ENCODE measurements around the gene NUMBL. TPM values are rescaled to one million over a fixed set of nuclear protein-coding genes. Genes with fewer than 3 reads are reported as not detected.

Gene NUMBL
- total and polyA plus RNA-seq, 5 donors from 2014 or later, result 0.17 to 10.4 (median 0.60) TPM

- no peak overlapping the region for H3K27ac ChIP-seq (ENCODE audit: insufficient read depth, low read length, poor library complexity, severe bottlenecking)
- DNase-seq (no peak), ATAC-seq (ENCODE audit: low read depth in 2 of 2) (no peak)
- Mint-ChIP-seq H3K36me3 (peaks cover 18% of the 10 kb centered on the region), H3K27me3 (no peaks in the 10 kb centered on the region), H3K27ac (no peak overlapping the region), H3K4me1 (peaks cover 0 to 5% (median 3%) of the 10 kb centered on the region in 4 donors), H3K4me3 (no peak overlapping the region), H3K9me3 (no peaks in the 10 kb centered on the region)
- no peaks in the 10 kb centered on the region for H3K9me3 ChIP-seq (ENCODE audit: control insufficient read depth in 2 of 2, low read length in 2 of 2)
- H3K27me3 ChIP-seq (ENCODE audit: control insufficient read depth, insufficient read depth, low read length), result no peaks in the 10 kb centered on the region
- H3K4me1 ChIP-seq (ENCODE audit: control insufficient read depth, insufficient read depth, low read length, poor library complexity, severe bottlenecking), result peaks cover 12% of the 10 kb centered on the region
- no peaks in the 10 kb centered on the region for H3K36me3 ChIP-seq (ENCODE audit: control insufficient read depth, insufficient read depth, low read length)
- H3K4me3 ChIP-seq (ENCODE audit: low read depth, low read length), result no peak overlapping the region
Measured at GRCh38 chr19:40687525-40688016, 2.9 kb downstream of the NUMBL start.

- no peak overlapping the region for H3K27ac ChIP-seq (ENCODE audit: insufficient read depth, low read length, poor library complexity, severe bottlenecking)
Measured at GRCh38 chr19:40686882-40687524, 3.4 kb downstream of the NUMBL start.

DNA sequence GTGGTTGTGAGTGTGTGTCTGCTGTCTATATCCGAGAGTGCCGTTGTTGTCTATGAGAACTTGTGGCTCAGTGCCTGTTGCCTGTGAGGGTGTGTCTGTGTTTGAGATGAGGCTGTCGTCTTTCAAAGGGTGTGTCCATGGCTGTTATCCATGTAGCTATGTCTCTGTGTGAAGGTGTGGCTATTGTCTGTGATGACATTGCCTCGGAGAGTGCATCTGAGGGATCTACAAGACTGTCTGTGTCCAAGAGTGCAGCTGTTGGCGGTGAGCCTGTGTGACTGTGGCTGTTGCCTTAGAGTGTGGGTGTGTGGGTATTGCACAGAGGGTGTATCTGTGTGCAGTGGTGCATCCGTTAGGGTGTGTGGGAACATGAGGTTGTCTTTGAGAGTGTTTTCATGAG lies 4.9 kb downstream of the NUMBL start:
- DNase-seq (no peak), ATAC-seq (ENCODE audit: low read depth in 2 of 2) (no peak)
- Histone ChIP-seq H3K9me3 (ENCODE audit: control insufficient read depth in 2 of 2, low read length in 2 of 2) (no peaks in the 10 kb centered on the region), H3K27ac (ENCODE audit: insufficient read depth, low read length, poor library complexity, severe bottlenecking) (no peak overlapping the region), H3K27me3 (ENCODE audit: control insufficient read depth, insufficient read depth, low read length) (no peaks in the 10 kb centered on the region), H3K36me3 (ENCODE audit: control insufficient read depth, insufficient read depth, low read length) (no peaks in the 10 kb centered on the region), H3K4me3 (ENCODE audit: low read depth, low read length) (no peak overlapping the region), H3K4me1 (ENCODE audit: control insufficient read depth, insufficient read depth, low read length, poor library complexity, severe bottlenecking) (peaks cover 5% of the 10 kb centered on the region)
- H3K4me3 Mint-ChIP-seq, result no peak overlapping the region
- H3K27me3 Mint-ChIP-seq, result no peaks in the 10 kb centered on the region
- H3K4me1 Mint-ChIP-seq, result peaks cover 0 to under 1% (median 0%) of the 10 kb centered on the region in 4 donors
- H3K9me3 Mint-ChIP-seq, result no peaks in the 10 kb centered on the region
- peaks cover 26% of the 10 kb centered on the region for H3K36me3 Mint-ChIP-seq
- no peak overlapping the region for H3K27ac Mint-ChIP-seq

More at GRCh38 chr19:40686882-40687524, 3.4 kb downstream of the NUMBL start:
- Histone ChIP-seq H3K4me1 (ENCODE audit: control insufficient read depth, insufficient read depth, low read length, poor library complexity, severe bottlenecking) (peaks cover 12% of the 10 kb centered on the region), H3K9me3 (ENCODE audit: control insufficient read depth in 2 of 2, low read length in 2 of 2) (no peaks in the 10 kb centered on the region), H3K4me3 (ENCODE audit: low read depth, low read length) (no peak overlapping the region), H3K36me3 (ENCODE audit: control insufficient read depth, insufficient read depth, low read length) (no peaks in the 10 kb centered on the region), H3K27me3 (ENCODE audit: control insufficient read depth, insufficient read depth, low read length) (no peaks in the 10 kb centered on the region)
- Mint-ChIP-seq H3K9me3 (no peaks in the 10 kb centered on the region), H3K27me3 (no peaks in the 10 kb centered on the region), H3K4me3 (no peak overlapping the region), H3K36me3 (peaks cover 18% of the 10 kb centered on the region), H3K4me1 (peaks cover 0 to 5% (median 1%) of the 10 kb centered on the region in 4 donors), H3K27ac (no peak overlapping the region)
- DNase-seq, result no peak
- ATAC-seq (ENCODE audit: low read depth in 2 of 2), result no peak

DNA sequence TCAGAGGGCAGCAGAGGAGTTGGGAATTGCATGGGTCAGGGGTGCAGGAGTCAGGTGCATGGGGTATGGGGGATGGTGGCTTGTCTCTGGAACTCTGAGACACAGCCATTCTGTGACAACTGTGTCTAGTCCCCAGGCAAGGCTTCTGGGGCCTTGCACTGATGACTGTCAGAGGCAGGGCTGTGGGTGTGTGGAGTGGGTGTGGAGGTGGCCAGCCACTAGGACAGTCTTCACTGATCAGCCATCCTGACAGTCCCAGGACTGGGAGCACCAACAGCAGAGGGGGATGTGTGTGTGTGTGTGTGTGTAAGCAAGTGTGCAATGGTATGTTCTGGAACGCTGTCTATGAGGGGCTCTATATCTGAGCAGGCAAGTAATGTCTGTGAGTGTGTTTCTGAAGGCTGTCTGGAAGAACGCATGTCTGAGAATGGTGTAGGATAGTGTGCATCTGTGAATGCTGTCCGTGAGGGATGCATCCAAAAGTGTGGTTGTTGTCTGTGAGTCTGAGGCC lies 5.4 kb downstream of the NUMBL start:
- no peak for DNase-seq
- no peaks in the 10 kb centered on the region for H3K4me1 Mint-ChIP-seq
- no peak overlapping the region for H3K27ac Mint-ChIP-seq
- Histone ChIP-seq H3K4me1 (ENCODE audit: control insufficient read depth, insufficient read depth, low read length, poor library complexity, severe bottlenecking) (peaks cover 4% of the 10 kb centered on the region), H3K9me3 (ENCODE audit: control insufficient read depth in 2 of 2, low read length in 2 of 2) (no peaks in the 10 kb centered on the region), H3K27ac (ENCODE audit: insufficient read depth, low read length, poor library complexity, severe bottlenecking) (no peak overlapping the region), H3K4me3 (ENCODE audit: low read depth, low read length) (no peak overlapping the region), H3K27me3 (ENCODE audit: control insufficient read depth, insufficient read depth, low read length) (no peaks in the 10 kb centered on the region), H3K36me3 (ENCODE audit: control insufficient read depth, insufficient read depth, low read length) (no peaks in the 10 kb centered on the region)
- peaks cover 26% of the 10 kb centered on the region for H3K36me3 Mint-ChIP-seq
- H3K9me3 Mint-ChIP-seq, result no peaks in the 10 kb centered on the region
- ATAC-seq (ENCODE audit: low read depth in 2 of 2), result no peak
- H3K27me3 Mint-ChIP-seq, result no peaks in the 10 kb centered on the region
- no peak overlapping the region for H3K4me3 Mint-ChIP-seq

DNA sequence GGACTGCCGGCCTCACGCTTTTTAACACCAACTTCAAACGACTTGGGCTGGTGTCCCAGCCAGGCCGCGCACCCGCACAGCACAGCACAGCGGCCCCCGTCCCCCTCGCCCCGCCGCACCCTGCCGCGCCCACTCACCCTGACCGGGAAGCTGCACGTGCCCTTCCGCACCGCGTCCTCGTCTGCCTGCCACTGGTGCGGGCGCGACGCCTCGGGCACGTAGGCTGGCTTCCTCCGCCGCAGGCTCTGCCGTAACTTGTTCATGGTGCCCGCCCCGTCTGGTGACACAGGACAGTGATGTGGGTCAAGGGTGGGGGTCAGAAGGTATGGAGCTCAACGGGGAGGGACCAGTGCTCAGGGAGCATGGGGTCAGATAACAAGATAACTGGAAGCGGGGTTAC lies 6.2 kb downstream of the NUMBL start:
- H3K36me3 ChIP-seq (ENCODE audit: control insufficient read depth, insufficient read depth, low read length), result no peaks in the 10 kb centered on the region
- Mint-ChIP-seq H3K4me3 (no peak overlapping the region), H3K9me3 (no peaks in the 10 kb centered on the region), H3K27me3 (no peaks in the 10 kb centered on the region), H3K36me3 (peaks cover 26% of the 10 kb centered on the region), H3K27ac (no peak overlapping the region), H3K4me1 (peaks cover 0 to 2% (median 0%) of the 10 kb centered on the region in 4 donors)
- H3K4me3 ChIP-seq (ENCODE audit: low read depth, low read length), result no peak overlapping the region
- H3K27ac ChIP-seq (ENCODE audit: insufficient read depth, low read length, poor library complexity, severe bottlenecking), result no peak overlapping the region
- H3K27me3 ChIP-seq (ENCODE audit: control insufficient read depth, insufficient read depth, low read length), result no peaks in the 10 kb centered on the region
- no peaks in the 10 kb centered on the region for H3K9me3 ChIP-seq (ENCODE audit: control insufficient read depth in 2 of 2, low read length in 2 of 2)
- ATAC-seq (ENCODE audit: low read depth in 2 of 2) (no peak), DNase-seq (no peak)
- H3K4me1 ChIP-seq (ENCODE audit: control insufficient read depth, insufficient read depth, low read length, poor library complexity, severe bottlenecking), result no peaks in the 10 kb centered on the region

DNA sequence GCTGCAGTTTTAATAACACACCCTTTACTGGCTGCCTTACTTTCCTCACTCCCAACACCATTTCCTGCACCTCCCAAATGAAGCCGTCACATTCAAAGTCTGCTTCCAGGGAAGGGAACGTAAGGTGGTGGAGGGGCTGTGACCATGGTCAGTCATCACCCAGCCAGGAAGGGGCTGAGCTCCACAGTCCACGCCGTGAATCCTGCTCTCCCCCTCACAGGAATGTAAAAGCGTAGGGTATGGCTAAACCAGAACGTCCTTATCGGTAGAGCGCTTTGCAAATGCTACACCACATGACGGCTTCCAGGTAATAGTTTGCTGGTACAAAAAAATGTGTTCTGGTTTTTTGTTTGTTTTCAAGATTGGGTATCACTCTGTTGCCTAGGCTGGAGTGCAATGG lies 7.0 kb downstream of the NUMBL start:
- Histone ChIP-seq H3K4me1 (ENCODE audit: control insufficient read depth, insufficient read depth, low read length, poor library complexity, severe bottlenecking) (no peaks in the 10 kb centered on the region), H3K9me3 (ENCODE audit: control insufficient read depth in 2 of 2, low read length in 2 of 2) (no peaks in the 10 kb centered on the region), H3K27me3 (ENCODE audit: control insufficient read depth, insufficient read depth, low read length) (no peaks in the 10 kb centered on the region), H3K27ac (ENCODE audit: insufficient read depth, low read length, poor library complexity, severe bottlenecking) (no peak overlapping the region), H3K36me3 (ENCODE audit: control insufficient read depth, insufficient read depth, low read length) (peaks cover 2% of the 10 kb centered on the region), H3K4me3 (ENCODE audit: low read depth, low read length) (no peak overlapping the region)
- Mint-ChIP-seq H3K4me3 (no peak overlapping the region), H3K27me3 (no peaks in the 10 kb centered on the region), H3K9me3 (no peaks in the 10 kb centered on the region), H3K27ac (no peak overlapping the region), H3K4me1 (peaks cover 0 to 2% (median 0%) of the 10 kb centered on the region in 4 donors), H3K36me3 (peaks cover 26% of the 10 kb centered on the region)
- DNase-seq, result no peak
- no peak for ATAC-seq (ENCODE audit: low read depth in 2 of 2)

- no peak overlapping the region for H3K4me3 Mint-ChIP-seq
- ATAC-seq (ENCODE audit: low read depth in 2 of 2) (no peak), DNase-seq (no peak)
- peaks cover 0 to 2% (median 0%) of the 10 kb centered on the region in 4 donors for H3K4me1 Mint-ChIP-seq
- peaks cover 3% of the 10 kb centered on the region for H3K36me3 ChIP-seq (ENCODE audit: control insufficient read depth, insufficient read depth, low read length)
- H3K27me3 ChIP-seq (ENCODE audit: control insufficient read depth, insufficient read depth, low read length), result no peaks in the 10 kb centered on the region
- H3K27me3 Mint-ChIP-seq, result no peaks in the 10 kb centered on the region
- no peak overlapping the region for H3K27ac ChIP-seq (ENCODE audit: insufficient read depth, low read length, poor library complexity, severe bottlenecking)
- H3K9me3 ChIP-seq (ENCODE audit: control insufficient read depth in 2 of 2, low read length in 2 of 2), result no peaks in the 10 kb centered on the region
- no peaks in the 10 kb centered on the region for H3K9me3 Mint-ChIP-seq
- H3K27ac Mint-ChIP-seq, result no peak overlapping the region
- peaks cover 30% of the 10 kb centered on the region for H3K36me3 Mint-ChIP-seq
- H3K4me3 ChIP-seq (ENCODE audit: low read depth, low read length), result no peak overlapping the region
- H3K4me1 ChIP-seq (ENCODE audit: control insufficient read depth, insufficient read depth, low read length, poor library complexity, severe bottlenecking), result no peaks in the 10 kb centered on the region
Measured at GRCh38 chr19:40682431-40682964, 8.0 kb downstream of the NUMBL start.

DNA sequence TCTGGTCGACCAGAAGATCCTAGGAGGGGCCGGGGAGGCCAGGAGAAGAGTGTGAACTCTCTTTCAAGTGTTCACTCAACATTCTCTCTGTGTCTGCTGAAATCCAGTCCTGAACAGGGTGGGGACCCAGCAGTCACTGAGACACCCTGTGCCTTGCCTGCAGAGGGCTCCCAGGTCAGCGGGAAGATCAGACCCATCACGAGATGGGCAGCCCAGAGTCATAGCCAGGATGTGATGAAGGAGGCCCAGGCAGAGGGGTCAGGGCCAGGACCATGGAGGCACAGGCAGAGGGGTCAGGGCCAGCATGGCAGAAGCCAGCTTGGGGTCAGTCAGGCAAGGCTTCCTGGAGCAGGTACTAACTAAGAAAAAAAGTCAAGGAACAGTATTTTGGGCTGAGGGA lies 9.4 kb downstream of the NUMBL start:
- Mint-ChIP-seq H3K4me1 (peaks cover 0 to 2% (median 0%) of the 10 kb centered on the region in 4 donors), H3K36me3 (peaks cover 27% of the 10 kb centered on the region), H3K27me3 (no peaks in the 10 kb centered on the region), H3K9me3 (no peaks in the 10 kb centered on the region), H3K27ac (no peak overlapping the region), H3K4me3 (no peak overlapping the region)
- DNase-seq (no peak), ATAC-seq (ENCODE audit: low read depth in 2 of 2) (no peak)
- H3K9me3 ChIP-seq (ENCODE audit: control insufficient read depth in 2 of 2, low read length in 2 of 2), result no peaks in the 10 kb centered on the region
- H3K27ac ChIP-seq (ENCODE audit: insufficient read depth, low read length, poor library complexity, severe bottlenecking), result no peak overlapping the region
- no peaks in the 10 kb centered on the region for H3K27me3 ChIP-seq (ENCODE audit: control insufficient read depth, insufficient read depth, low read length)
- peaks cover 6% of the 10 kb centered on the region for H3K36me3 ChIP-seq (ENCODE audit: control insufficient read depth, insufficient read depth, low read length)
- no peaks in the 10 kb centered on the region for H3K4me1 ChIP-seq (ENCODE audit: control insufficient read depth, insufficient read depth, low read length, poor library complexity, severe bottlenecking)
- H3K4me3 ChIP-seq (ENCODE audit: low read depth, low read length), result no peak overlapping the region

All from CD4-positive, CD25-positive, alpha-beta regulatory T cell (primary cell).